Activated CD8-positive, alpha-beta memory T cell treated with anti-CD3 and anti-CD28 coated beads, Interleukin-2, amount 50 U/mL, for 1 hour (primary cell): ENCODE measurements around the gene CEACAM19.
"Not testable (repeated sequence)": the region's sequence is repeated elsewhere in the genome, so short reads cannot be mapped to it uniquely, and the experiment has no call there.

Experiments
- DNase-seq: peaks from one replicate; pipeline ENCODE4 v3.0.0-alpha.2; 2020; ENCODE audit errors: extremely low read depth

The CEACAM19 gene, protein sequence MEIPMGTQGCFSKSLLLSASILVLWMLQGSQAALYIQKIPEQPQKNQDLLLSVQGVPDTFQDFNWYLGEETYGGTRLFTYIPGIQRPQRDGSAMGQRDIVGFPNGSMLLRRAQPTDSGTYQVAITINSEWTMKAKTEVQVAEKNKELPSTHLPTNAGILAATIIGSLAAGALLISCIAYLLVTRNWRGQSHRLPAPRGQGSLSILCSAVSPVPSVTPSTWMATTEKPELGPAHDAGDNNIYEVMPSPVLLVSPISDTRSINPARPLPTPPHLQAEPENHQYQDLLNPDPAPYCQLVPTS

DNA sequence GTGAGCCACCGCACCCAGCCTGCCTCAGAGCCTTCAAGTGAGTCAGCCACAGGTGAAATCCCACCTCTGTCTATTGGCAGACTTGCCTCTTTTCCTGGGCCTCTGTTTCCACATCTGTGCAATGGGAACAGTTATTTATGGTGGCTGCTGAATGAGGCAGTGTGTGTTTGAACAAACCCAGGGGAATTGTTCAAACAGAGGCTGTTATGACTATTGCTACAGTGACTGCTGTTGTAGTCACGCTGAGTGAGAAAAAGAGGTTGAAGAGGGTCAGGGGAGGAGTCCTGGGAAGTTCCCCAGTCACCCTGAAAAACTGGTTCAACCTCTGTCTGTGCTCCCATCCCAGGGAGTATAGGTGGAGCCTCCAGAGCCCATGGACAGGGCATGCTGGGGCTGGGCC lies at the start of gene CEACAM19:
CEACAM19 (plus strand) TSS at position 83 of the 400 bp plus-strand sequence. CDS start 450 bp downstream, outside the sequence.
- DNase-seq = no peak

DNA sequence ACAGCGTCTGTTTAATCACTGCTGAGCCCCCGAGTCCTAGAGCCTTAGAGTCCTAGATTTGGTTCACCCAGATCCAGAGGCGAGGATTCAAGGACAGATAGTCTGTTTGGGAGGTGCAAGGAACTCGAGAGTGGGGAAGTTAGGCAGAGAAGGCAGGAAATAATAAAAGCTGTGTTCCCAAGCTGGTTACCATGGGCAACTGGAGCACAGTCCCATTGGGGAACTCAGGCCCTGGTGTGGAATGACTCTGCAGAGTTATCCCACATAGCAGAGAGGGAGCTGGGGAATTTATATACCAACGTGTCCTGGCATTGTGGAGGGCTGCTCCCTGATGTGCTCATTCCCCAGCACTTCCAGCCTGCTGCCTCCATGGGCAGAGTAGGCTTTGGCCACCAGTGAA lies 48.2 kb upstream of the CEACAM19 start:
- no peak for DNase-seq

DNA sequence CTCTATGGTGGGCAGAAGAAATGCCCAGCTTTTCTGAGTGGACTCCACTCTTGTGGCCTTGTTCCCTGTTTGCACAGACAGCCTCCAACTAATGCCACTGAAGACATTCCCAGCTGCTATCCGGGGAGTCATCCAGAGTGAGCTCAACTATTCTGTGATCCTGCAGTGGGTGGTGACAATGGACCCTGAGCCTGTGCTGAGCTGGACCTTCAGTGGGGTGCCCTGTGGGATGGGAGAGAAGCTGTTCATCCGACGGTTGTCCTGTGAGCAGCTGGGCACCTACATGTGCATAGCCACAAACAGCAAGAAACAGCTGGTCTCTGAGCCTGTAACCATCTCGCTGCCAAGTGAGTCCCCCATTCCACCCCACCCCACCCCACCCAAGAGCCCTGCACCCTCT lies 47.7 kb upstream of the CEACAM19 start:
- DNase-seq = no peak

DNA sequence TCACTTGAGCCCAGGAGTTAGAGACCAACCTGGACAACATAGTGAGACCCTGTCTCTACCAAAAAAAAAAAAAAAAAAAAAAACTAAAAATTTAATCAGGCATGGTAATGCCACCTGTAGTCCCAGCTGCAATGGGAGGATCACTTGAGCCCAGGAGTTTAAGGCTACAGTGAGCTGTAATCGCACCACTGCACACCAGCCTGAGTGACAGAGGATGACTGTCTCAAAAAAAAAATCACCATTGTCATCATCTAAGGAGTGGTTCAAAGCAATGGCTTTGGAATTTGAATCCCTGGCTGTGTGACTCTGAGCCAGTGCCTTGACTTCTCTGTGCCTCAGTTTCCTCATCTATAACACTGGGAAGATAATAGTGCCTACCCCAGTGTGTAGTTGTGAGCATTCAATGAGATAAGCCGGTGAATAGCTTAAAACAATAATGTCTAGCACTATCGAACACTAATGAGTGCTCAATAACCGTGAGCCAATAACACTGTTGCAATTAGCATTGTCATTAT lies 46.4 kb upstream of the CEACAM19 start:
- no peak for DNase-seq

DNA sequence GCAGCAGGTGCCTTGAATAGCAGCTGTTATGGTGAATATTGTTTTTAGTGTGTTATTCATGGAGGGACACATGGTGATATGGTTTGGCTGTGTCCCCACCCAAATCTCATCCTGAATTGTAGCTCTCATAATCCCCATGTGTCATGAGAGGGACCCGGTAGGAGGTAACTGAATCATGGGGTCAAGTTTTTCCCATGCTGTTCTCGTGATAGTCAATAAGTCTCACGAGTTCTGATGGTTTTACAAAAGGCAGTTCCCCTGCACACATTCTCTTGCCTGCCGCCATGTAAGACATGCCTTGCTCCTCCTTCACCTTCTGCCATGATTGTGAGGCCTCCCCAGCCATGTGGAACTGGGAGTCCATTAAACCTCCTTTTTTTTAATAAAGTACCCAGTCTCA lies 45.6 kb upstream of the CEACAM19 start:
- not testable (repeated sequence) for DNase-seq

DNA sequence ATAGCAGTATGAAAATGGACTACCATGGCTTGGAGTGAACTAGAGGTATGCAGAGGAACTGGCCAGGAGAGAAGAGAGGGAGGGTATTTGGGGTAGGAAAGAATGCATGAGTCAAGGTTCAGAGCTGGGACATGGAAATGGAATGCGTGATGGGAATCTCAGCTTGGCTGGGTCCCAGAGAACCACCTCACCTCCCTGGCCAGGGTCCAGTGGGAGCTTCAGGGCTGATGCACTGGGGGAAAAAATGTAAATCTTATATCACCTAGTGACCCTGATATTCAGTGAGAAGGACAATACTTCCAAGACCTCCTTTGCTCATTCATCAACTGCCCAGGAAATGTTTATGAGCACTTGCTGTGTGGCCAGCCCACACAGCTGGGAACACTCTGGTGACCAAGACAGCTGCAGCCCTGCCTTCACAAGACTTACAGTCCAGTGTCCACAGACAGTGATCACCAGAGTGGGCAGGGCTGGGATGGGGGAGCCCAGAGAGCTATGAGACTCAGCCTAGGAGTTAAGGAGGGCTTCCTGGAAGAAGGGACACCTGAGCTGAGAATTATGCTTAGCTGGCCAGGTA lies 45.1 kb upstream of the CEACAM19 start:
- no peak for DNase-seq

DNA sequence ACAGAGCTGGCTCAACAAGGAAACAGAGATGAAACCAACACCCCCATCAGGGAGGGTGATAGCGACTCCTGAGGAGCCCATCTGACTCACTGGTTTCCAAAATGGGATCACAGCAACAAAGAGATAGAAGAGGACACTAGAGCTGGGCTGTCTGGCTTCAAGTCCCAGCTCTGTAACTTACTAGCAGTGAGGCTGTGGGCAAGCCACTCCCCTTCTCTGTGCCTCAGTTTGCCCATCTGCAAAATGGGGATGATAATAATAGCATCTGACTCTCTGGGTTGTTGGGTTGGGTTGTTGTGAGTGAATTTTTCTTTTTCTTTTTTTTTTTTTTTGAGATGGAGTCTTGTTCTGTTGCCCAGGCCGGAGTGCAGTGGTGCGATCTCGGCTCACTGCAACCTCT lies 43.7 kb upstream of the CEACAM19 start:
- DNase-seq = no peak

DNA sequence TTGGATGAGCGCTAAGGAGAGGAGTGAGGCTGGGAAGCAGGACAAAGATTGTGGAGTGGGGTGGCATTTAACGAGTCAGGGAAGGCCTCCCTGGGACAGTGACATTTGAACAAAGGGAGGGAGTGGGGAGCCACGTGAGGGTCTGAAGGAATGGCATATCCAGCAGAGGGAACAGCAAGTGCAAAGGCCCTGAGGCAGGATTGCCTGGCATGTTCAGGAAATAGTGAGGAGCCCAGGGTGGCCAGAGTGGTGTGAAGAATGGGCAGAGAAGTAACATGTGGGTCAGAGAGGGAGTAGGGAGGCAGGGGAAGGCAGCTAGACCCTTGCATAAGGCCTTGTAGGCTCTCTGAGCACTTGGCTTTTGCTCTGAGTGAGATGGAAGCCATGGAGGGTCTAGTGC lies 42.5 kb upstream of the CEACAM19 start:
- DNase-seq = no peak

DNA sequence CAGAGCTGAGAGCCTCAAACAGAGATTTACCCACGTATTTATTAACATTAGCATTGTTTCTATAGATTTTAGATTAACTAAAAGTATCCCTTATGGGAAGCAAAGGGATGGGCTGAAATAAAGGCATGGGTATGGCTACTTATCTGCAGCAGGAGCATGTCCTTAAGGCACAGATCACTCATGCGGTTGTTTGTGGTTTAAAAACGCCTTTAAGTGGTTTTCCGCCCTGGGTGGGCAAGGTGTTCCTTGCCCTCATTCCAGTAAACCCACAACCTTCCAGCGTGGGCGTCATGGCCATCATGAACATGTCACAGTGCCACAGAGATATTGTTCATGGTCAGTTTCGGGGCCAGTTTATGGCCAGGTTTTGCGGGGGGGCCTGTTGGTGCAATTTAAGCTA lies 39.7 kb upstream of the CEACAM19 start:
- not testable (repeated sequence) for DNase-seq

DNA sequence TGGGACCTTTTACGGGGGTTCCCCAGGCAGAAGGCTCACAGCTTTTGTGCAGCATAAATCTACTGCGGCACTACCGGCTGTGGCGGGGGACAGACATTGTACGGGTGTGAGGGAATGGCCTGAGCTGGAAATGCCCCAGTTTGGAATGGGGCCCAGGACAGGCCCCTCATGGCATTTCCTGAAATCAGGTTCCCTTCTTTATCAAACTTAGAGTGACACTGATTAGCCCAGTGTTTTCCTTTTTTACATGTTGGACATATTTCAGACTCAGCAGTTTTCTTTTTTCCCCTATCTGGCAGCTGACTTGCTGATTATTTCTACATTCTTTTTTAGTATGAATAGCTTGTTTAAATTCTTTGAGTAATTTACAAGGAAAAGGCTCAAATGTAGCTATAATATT lies 37.2 kb upstream of the CEACAM19 start:
- not testable (repeated sequence) for DNase-seq

DNA sequence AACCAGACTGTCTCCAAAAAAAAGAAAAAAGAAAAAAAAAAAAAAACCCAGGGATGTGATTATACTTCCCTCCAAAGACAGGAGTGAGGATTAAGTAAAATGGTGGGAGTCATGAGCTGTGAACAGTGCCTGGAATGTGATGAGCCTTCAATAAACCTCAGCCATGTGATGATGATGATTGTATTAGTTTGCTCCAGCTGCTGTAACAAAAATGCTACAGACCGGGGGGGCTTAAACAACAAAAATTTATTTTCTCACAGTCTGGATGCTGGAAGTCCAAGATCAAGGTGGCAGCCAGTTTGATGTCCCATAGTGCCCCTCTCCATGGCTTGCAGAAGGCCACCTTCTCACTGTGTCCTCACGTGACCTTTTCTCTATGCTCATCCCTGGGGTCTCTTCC lies 36.5 kb upstream of the CEACAM19 start:
- no peak for DNase-seq

DNA sequence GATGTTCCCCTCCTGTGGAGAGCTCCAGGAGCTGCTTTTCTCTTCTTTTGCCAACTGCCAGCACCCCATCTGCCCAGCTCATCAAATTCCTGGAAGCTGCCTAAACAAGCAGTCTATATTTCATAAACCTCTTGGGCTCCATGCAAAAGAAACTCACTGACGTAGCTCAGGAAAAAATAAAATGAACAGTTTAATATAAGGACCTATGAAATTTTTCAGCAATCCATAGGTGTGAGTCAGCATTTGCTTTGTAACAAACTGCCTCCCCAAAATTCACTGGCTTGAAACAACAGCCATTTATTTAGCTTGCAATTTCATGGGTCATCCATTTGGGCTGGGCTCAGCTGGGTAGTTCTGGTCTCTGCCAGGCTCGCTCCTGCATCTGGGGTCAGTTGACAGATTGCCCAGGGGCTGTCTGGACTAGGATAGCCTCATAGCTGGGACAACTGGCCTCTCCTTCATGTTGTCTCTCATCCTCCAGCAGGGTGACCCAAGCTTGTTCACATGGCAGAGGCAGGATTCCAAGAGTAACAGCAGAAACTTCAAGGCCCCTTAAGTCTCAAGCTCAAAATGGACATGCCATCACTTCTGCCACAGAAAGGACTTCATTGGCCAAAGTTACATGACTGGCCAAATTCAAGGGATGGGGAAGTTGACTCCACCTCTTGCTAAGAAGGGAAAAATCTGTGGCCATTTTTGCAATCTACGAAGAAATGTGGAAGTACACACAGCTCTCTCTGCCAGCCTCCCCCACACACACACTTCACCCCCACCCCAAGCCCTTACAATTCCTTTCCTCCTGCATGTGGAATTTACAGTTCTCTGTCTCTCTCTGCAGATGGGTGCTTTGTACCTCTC lies 35.5 kb upstream of the CEACAM19 start:
- no peak for DNase-seq

DNA sequence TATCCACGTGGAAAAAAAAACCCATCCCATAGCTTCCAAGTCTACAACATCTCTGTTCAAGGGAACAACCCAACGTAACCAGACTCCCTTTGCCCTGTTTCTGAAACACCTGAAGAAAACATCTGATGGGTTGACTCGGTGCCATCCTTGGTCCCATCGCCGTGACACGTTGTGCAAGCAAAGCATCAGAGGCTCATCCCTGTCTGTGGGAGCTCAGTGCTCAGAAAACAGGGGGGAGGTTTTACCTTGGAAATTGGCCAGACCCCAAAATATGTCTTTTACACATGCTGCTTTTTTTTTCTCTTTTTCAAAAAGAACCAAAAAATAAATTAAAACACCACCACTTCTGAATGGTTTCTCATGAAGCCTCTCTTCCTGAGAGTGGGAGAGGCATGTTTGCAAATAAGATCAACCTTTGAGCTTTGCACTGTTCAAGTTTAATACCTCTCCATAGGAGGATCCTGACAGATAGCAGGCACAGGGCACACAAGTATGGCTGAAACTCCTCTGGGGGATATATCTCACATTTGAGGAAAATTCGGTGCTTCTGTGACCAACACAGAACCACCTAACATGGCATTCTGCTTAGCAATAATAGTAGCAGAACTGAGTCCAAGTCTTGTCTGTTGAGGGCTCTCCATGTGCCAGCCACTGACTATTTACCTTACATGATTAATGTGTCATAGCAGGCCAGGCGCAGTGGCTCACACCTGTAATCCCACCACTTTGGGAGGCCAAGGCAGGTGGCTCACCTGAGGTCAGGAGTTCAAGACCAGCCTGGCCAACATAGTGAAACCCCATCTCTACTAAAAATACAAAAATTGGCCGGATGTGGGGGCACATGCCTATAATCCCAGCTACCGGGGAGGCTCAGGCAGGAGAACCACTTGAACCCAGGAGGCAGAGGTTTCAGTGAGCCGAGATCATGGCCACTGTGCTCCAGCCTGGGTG lies 34.6 kb upstream of the CEACAM19 start:
- no peak for DNase-seq

DNA sequence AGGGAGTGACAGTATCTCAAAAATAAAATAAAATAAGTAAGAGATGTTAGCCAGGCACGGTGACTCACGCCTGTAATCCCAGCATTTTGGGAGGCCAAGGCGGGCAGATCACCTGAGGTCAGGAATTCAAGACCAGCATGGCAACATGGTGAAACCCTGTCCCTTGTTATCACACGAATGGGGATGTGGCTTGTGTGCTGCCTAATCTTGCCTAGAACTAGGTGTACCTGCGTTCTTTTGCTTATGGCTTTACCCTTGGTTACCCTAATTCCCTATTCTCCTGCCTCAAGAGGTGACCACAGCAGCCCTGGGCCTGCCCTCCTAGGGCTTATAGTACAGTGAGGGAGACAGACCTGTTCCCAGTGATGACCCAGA lies 33.9 kb upstream of the CEACAM19 start:
- DNase-seq = no peak

DNA sequence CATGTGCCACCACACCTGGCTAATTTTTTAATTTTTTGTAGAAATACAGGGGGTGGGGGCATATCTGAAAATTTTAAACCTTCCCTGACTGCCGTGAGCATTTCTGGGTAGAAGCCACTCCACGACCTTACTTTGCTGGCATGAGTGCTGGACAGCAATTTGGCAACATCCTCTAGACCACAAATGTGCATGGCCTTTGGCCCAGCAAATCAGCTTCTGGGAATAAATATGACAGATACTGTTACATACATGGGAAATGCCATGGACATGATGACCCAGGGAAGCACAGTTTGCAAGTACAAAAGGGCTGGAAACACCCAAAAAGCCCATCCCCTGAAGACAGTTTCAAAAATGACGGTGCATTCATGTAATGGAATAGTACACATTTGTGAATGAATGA lies 30.8 kb upstream of the CEACAM19 start:
- no peak for DNase-seq

DNA sequence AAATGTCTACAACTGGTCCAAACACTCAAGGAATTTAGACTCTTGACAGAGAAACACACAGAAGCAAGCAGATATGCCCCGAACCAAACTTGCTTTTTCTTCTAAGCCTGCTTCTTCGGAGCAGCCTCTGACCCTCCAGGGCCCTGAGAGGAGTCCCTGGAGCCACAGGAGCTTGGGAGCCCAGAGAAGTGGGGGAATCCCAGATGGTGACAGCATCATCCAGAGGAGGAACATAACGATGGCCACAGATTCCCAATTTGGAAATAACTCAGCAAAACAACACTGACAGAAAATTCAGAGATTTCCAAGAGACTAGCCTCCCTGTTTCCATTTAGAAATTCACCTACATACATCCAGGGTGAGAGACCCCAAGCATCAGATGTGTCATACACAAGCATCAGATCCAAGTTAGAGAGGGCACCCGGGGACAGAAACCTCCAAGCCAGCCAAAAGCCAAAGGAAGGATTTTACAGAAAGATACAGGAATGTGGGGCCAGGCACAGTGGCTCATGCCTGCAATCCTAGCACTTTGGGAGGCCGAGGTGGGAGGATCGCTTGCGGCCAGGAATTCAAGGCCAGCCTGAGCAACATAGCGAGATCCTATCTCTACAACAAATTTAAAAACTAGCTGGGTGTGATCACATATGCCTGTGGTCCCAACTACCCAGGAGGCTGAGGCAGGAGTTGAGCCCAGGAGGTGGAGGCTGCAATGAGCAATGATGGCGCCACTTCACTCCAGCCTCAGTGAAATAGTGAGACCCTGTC lies 29.6 kb upstream of the CEACAM19 start:
- DNase-seq = no peak

DNA sequence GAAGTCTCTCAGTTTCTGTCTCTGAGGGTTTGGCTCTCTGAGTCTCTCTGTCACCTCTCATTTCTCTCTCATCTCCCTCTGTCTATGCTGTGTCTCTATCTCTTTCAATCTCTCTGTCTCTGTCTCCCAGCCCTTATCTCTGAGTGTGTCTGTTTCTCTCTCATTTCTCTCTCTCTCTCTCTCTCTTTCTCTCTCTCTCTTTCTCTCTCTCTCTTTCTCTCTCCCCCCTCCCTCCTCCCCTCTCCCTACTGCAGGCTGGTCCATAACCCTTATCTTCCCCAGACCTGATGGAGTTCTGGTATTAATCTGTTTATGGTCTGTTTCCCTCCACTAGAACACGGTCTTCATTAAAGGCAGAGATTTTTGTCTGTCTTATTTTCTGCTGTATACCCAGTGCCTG lies 28.9 kb upstream of the CEACAM19 start:
- no peak for DNase-seq

DNA sequence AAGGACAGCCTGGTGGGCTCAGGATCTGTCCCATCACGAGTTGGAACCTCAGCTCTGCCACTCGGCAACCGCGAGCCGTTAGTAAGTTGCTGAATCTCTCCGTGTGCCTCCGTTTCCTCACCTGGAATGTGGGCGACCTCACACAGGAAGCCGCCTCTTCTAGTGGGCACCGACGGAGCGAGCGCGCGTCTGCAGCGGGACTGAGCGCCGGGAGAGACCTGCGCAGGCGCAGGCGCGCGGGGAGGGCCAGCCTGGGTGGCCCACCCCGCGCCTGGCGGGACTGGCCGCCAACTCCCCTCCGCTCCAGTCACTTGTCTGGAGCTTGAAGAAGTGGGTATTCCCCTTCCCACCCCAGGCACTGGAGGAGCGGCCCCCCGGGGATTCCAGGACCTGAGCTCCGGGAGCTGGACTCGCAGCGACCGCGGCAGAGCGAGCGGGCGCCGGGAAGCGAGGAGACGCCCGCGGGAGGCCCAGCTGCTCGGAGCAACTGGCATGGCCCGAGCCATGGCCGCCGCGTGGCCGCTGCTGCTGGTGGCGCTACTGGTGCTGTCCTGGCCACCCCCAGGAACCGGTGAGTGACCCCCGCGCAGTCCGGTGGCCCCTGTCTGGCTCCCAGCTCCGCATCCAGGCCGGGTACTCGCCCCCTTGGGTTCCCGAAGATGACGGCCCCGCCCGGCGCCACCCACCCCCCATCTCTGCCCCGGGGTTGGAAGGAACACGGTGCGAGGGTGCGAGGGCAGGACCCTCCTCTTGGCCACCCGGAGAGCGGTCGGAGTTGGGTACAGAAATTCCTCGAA lies 27.5 kb upstream of the CEACAM19 start, which contains the start of gene PVR:
PVR (plus strand) TSS at position 306 of the 797 bp plus-strand sequence; CDS start at position 493, 187 bp downstream.
- no peak for DNase-seq

DNA sequence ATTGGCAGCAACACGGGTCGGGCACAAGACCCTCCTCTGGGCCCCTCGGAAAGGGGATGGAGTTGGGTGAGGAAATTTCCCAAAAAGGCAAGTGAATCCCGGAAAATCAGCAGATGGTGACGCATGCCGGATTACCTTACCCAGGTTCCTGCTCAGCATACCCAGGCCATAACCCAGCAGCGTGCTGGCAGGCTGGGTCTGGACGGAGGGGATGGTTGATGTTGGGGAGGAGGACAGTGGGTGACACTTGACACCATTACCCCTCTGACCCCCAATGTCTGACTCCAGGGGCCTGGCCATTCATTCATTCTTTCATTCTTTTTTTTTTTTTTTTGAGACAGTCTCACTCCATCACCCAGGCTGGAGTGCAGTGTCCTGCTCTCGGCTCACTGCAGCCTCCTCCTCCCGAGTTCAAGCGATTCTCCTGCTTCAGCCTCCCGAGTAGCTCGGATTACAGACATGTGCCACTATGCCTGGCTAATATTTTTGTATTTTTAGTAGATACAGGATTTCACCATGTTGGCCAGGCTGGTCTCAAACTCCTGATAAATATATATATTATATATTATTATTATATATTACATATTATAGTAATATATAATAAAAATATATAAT lies 26.8 kb upstream of the CEACAM19 start:
- no peak for DNase-seq
